Measurements from ENCODE around the gene CEP192. TPM values are rescaled to one million over a fixed set of nuclear protein-coding genes. Genes with fewer than 3 reads are reported as not detected.
A peak's percentile ranks its signal among the peaks of the same experiment; 100 is the strongest.

Gene CEP192
- total and polyA plus RNA-seq, 10 of the 15 experiments (the other 5 are each of a cell fraction or from before 2014, with no cell fraction given) = 15.4 to 58.2 (median 29.6) TPM

- H3K9ac ChIP-seq (ENCODE audit: control insufficient read depth, insufficient read depth, low read length) = peak overlapping the region; percentile 21; the same call in 1 of the 2 replicates
- no peaks in the 10 kb centered on the region for H4K20me1 ChIP-seq (ENCODE audit: control insufficient read depth, insufficient read depth)
- TF ChIP-seq MLLT1 (IDR thresholded peaks at IDR 0.05) (peak; percentile 69), MYC (IDR thresholded peaks at IDR 0.05; ENCODE audit: insufficient read depth, insufficient read length, insufficient replicate concordance, low read length, severe bottlenecking) (no peak), CREM (IDR thresholded peaks at IDR 0.05; ENCODE audit: low read depth) (no peak), FOS (IDR thresholded peaks at IDR 0.05; ENCODE audit: borderline replicate concordance, extremely low read depth, insufficient read length) (no peak)
- TF ChIP-seq, protein P1, sequence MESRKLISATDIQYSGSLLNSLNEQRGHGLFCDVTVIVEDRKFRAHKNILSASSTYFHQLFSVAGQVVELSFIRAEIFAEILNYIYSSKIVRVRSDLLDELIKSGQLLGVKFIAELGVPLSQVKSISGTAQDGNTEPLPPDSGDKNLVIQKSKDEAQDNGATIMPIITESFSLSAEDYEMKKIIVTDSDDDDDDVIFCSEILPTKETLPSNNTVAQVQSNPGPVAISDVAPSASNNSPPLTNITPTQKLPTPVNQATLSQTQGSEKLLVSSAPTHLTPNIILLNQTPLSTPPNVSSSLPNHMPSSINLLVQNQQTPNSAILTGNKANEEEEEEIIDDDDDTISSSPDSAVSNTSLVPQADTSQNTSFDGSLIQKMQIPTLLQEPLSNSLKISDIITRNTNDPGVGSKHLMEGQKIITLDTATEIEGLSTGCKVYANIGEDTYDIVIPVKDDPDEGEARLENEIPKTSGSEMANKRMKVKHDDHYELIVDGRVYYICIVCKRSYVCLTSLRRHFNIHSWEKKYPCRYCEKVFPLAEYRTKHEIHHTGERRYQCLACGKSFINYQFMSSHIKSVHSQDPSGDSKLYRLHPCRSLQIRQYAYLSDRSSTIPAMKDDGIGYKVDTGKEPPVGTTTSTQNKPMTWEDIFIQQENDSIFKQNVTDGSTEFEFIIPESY (IDR thresholded peaks at IDR 0.05) = peak; percentile 86
- ChIA-PET SMC1A (ENCODE audit: uncharacterized antibody, unreplicated experiment) (interaction anchor here (1.4 to 3.3 kb wide), 2 partner anchors 21 kb away, joined by 9 read pairs; no protein-coding TSS in a partner anchor), POLR2A (no interaction called here), RAD21 (ENCODE audit: unreplicated experiment) (interaction anchor here (1.6 kb wide), 1 partner anchor 20 kb away, joined by 7 read pairs; no protein-coding TSS in a partner anchor), CTCF (interaction anchor here (1.8 to 2.5 kb wide), 2 partner anchors 20 to 21 kb away, joined by 12 to 21 read pairs; no protein-coding TSS in a partner anchor)
- in situ Hi-C loops (cut with MboI) (no loop called here), intact Hi-C loops (cut with micrococcal nuclease; ENCODE audit: unreplicated experiment) (loop anchor here (5.0 kb wide), 1 partner anchor 146 kb away; the partner anchor contains the start of gene CEP192)
- H3K36me3 ChIP-seq (ENCODE audit: control insufficient read depth in 2 of 2, insufficient read depth in 2 of 2, low read length in 1 of 2) = no peaks in the 10 kb centered on the region
- FAIRE-seq = no peak
- H3K79me2 ChIP-seq (ENCODE audit: control insufficient read depth, insufficient read depth, low read length) = no peaks in the 10 kb centered on the region
- H3K4me1 ChIP-seq (ENCODE audit: control insufficient read depth, insufficient read depth, low read length) = peaks cover 12% of the 10 kb centered on the region
- no peak for ATAC-seq
- H2AFZ ChIP-seq (ENCODE audit: control insufficient read depth, low read depth, low read length) = peak overlapping the region; percentile 88
- H3K27ac ChIP-seq (ENCODE audit: control insufficient read depth, insufficient read depth) = peak overlapping the region; percentile 38; the same call in 1 of the 2 replicates
- 92% methylated on average over 21 of the region's 21 CpGs for WGBS (ENCODE audit: insufficient coverage, insufficient replicate concordance, low lambda C conversion rate, missing lambda C conversion rate)
- peak overlapping the region; percentile 82; the same call in 1 of the 2 replicates for H3K4me3 ChIP-seq
- no TSS peak for BruUV-seq (replicated peaks)
- no peaks in the 10 kb centered on the region for H3K27me3 ChIP-seq (replicated peaks in 1 of 2; ENCODE audit: control insufficient read depth in 2 of 2, insufficient read depth in 2 of 2, low read length in 1 of 2)
- no peaks in the 10 kb centered on the region; the same call in 2 of the 3 replicates for H3K9me3 ChIP-seq (replicated peaks; ENCODE audit: control insufficient read depth, insufficient read depth, low read length)
- H3K4me2 ChIP-seq (ENCODE audit: control insufficient read depth, insufficient read depth) = peak overlapping the region; percentile 83
- DNase-seq (ENCODE audit: low read depth, low spot score) = no peak
Measured at GRCh38 chr18:13138420-13139139, 147.4 kb downstream of the CEP192 start.
